ENCODE data around the gene ABI3BP.

- TF ChIP-seq RAD21 (IDR thresholded peaks at IDR 0.05) = no peak
- TF ChIP-seq CTCF (IDR thresholded peaks at IDR 0.05; ENCODE audit: low read depth, low read length, missing input control) = no peak
- no peak for TF ChIP-seq TAF1 (conservative IDR thresholded peaks at IDR 0.05)
- no peak for TF ChIP-seq MAX (IDR thresholded peaks at IDR 0.05)
- no peak for TF ChIP-seq GABPA (IDR thresholded peaks at IDR 0.05 in 1 of 2, conservative IDR thresholded peaks at IDR 0.05 in 1 of 2)
- TF ChIP-seq YY1 (IDR thresholded peaks at IDR 0.05) = no peak
- TF ChIP-seq JUND (IDR thresholded peaks at IDR 0.05) = no peak
- TF ChIP-seq ATF3 (IDR thresholded peaks at IDR 0.05) = no peak
- no peak for TF ChIP-seq ZBTB33 (IDR thresholded peaks at IDR 0.05)
- TF ChIP-seq REST (IDR thresholded peaks at IDR 0.05) = no peak
- TF ChIP-seq SP1 (IDR thresholded peaks at IDR 0.05) = no peak
These were observed 218.0 kb downstream of the ABI3BP start for GRCh38 chr3:100775226-100775625.
